ENCODE data around the gene EXOSC10.

EXOSC10 gene

GRCh38 chr1:11099310-11100148 lies at the start of gene EXOSC10:
TSS of gene EXOSC10 (minus strand) at chr1:11099869. CDS start at chr1:11099831, 38 bp downstream.
- DNase-seq (ENCODE audit: low spot score) = peak; percentile 95

GRCh38 chr1:11147197-11147770 lies 47.6 kb upstream of the EXOSC10 start:
- DNase-seq (ENCODE audit: low spot score) = no peak

DNA sequence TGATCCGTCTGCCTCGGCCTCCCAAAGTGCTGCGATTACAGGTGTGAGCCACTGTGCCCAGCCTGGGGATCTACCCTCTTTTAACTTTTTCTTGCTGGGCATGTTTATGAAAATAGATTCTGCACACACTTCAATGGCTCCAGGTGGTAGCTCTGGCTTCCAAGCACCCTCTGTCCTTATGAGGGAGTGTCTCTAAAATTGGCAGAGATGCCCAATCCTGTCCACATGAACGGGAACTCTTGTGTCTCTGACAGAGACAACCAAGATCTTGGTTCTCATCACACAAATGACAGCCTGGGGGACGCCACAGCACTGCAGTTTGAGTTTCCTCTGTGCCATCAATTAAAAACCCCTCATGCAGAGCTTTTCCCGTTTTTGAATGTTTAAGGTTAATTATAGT lies 46.1 kb upstream of the EXOSC10 start:
- no peak for DNase-seq (ENCODE audit: low spot score)

DNA sequence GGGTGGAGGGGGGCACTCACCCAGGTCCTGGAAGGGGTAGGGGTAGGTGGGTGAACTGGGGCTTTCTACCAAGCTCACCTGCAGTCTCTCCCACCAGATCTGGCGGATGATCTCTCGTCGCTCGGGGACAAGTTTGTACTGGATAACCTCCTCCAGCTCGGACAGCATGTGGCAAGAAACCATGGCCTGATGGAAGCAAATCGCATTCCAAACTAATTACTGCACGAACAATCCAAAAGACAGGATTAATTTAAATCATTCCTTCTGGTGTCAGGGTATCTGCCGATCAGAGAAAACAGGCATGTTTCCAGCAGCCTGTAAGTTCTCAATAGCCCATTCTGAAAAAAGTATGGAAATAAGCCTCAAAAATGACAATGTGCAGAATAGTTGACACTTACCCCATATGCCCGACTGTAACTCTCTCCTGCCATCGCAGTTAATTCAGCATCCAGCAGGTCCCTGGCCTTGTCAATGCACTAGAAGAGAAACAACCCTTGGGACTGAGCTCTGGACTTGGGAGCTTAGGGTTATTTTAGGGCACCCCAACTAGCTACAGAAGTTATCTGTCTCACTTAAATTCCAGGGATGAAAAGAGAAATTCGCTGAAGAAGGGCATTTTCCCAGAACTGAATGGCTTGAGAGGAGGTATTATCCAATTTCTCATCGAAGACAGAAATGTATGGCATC lies 45.0 kb upstream of the EXOSC10 start:
- no peak for DNase-seq (ENCODE audit: low spot score)

- no peak for DNase-seq (ENCODE audit: low spot score)
Observed at GRCh38 chr1:11143907-11144306, 44.2 kb upstream of the EXOSC10 start.

GRCh38 chr1:11143401-11143800 lies 43.7 kb upstream of the EXOSC10 start:
- no peak for DNase-seq (ENCODE audit: low spot score)

DNA sequence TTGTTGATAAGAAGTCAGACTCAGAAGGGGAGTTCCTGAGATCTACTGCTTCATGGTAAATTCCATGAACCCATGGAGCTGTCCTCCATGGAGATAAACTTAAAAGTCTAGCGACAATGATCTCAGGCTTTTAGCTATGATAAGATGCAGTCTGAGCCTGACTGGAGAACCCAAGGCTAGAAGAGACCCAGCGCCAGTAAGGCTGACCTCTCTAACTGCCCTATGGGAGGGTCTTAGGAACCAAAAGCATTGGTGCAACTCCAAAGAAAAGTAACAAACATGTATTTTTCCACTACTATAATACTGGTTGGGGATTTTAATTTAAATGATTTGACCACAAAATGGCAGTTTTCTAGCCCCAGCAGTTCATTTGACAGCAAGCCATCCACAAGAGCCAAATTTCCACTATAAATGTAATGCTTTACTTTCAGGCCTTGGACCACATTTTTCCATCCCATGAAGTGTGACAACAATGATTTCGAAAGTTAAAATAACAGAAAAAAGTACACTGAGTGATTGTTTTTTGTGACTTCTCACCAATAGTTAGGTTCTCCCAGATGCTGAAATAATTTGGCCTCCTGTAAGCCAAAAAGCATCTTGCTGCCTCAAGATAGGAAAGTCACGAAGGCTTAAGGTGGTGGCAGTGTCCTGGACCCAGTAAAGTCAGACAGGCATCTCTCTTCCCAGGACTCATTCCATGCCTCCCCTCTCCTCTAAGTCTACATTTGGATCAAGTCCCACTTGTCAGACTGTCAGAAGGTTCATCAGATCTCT lies 43.1 kb upstream of the EXOSC10 start:
- DNase-seq (ENCODE audit: low spot score) = no peak

GRCh38 chr1:11138952-11139351 lies 39.3 kb upstream of the EXOSC10 start:
- no peak for DNase-seq (ENCODE audit: low spot score)

GRCh38 chr1:11138029-11138428 lies 38.4 kb upstream of the EXOSC10 start:
- no peak for DNase-seq (ENCODE audit: low spot score)

DNA sequence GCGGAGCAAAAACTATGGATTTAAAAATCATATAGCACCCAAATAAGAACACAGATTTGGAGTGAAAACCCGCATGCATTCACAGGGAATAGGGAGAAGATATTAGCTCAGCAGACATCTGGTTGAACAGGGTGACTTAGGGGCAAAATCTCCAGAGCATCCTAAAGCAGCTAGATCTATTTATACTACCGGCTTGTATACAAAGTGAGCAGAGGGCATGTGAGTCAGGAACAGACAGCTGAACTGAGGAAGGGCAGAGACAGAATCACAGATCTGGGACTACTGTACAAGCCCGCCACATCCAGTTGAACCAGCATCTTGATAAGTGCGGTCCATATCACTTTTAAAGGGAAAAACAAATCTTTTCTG lies 35.2 kb upstream of the EXOSC10 start:
- DNase-seq (ENCODE audit: low spot score) = no peak

GRCh38 chr1:11134251-11134897 lies 34.7 kb upstream of the EXOSC10 start:
- DNase-seq (ENCODE audit: low spot score) = no peak

DNA sequence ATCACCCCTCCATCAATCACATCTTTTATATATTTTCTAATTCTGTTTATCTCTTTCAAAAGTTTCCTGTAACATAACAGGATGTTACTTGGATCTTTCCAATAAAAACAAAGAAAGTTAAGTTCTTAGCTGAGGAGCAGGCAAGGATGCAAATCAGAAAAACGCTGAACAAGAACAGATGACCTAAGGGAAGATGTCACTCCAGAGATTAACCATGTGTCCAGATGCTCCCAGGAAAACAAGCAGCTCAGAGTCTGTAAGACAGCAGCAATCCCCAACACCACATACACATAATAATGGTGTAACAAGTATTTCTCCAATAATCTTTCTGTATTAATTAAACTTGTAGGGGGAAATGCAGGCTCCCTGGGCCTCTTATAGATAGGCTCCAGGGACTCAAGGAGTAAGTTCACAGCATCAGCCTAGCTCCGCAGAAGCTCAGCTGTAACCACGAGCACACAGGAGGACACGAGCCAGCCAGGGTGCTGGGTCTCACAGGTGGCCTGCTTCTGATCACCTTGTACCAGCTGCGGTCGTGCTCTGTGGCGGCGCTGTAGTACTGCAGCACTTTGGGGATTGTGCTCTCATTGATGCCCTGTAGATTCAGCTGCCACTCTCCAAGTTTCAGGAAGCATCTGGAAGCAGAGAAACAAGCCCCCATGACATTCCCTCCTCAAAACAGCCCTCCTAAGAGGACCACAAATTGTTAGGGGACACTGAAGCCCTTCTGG lies 33.1 kb upstream of the EXOSC10 start:
- no peak for DNase-seq (ENCODE audit: low spot score)

DNA sequence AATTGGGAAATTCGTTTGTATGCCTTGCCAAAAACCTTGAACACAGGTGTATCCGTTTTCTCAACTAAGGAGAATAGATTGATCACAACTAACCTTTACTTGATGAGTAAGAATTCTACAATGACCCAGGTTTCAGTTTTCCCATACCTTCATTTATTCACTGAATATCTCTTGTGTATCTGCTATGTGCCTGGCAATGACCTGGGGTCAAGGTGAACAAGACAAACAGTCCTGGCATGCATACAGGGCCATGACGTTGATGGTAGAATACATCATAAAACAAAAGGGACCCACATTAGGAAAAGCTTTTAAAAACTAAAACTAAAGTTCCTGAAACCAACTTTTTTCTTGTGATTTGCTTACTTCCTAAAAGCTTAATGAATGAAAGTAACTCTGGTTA lies 32.1 kb upstream of the EXOSC10 start:
- DNase-seq (ENCODE audit: low spot score) = no peak

- DNase-seq (ENCODE audit: low spot score) = no peak
Observed at GRCh38 chr1:11130406-11130805, 30.7 kb upstream of the EXOSC10 start.

GRCh38 chr1:11129649-11130390 lies 30.2 kb upstream of the EXOSC10 start:
- DNase-seq (ENCODE audit: low spot score) = no peak

DNA sequence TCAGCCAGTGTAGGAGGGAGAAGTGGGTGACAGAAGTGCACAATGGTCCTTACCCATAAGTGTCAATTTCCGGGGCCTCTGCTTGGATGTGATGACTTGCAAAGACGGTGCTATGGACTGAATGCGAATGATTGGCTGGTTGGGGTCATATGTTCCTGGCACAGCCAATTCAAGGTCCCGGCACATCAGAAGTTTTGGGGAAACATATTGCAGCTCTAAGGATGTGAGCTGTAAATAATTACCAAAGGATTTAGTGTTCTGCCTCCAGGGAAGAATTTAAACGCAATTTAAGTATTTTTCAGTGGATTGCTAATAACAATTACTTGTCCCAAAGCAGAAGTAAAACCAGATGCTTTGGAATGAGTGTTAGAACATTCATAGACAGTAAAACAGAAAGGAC lies 26.9 kb upstream of the EXOSC10 start:
- DNase-seq (ENCODE audit: low spot score) = no peak

- DNase-seq (ENCODE audit: low spot score) = no peak
Observed at GRCh38 chr1:11125931-11126330, 26.3 kb upstream of the EXOSC10 start.

- no peak for DNase-seq (ENCODE audit: low spot score)
Observed at GRCh38 chr1:11124965-11125364, 25.3 kb upstream of the EXOSC10 start.

GRCh38 chr1:11116318-11116717 lies 16.6 kb upstream of the EXOSC10 start:
- DNase-seq (ENCODE audit: low spot score) = no peak

DNA sequence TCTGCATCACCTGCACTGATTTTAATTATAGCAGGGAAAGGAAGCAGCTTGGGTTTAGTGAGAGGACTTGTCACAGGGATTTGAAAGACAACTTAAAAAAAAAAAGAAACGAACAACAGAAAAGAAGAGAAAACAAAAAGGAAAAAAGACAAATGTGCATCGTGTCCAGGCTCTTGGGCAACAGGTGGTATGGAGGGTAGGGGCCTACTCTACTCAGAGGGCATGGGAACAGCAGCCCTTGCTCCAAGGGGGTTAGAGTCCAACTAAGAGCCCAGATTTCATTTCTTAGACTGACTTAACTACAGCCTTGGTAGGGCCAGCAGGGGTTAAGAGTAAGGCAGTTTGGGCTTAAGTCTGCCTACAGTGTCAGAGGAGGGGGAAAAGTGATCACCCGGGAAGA lies 15.3 kb upstream of the EXOSC10 start:
- DNase-seq (ENCODE audit: low spot score) = no peak
